Natural killer cell (primary cell): ENCODE data around the gene TYW1B. TPM values are rescaled to one million over a fixed set of nuclear protein-coding genes. Genes with fewer than 3 reads are reported as not detected.
"Not testable (repeated sequence)": the region's sequence is repeated elsewhere in the genome, so short reads cannot be mapped to it uniquely, and the experiment has no call there.

Experiments used
- ATAC-seq, 3 donors: fragments of 150-1000 bp in 2 of 3; fragments of 200-7000 bp in 1 of 3; cut with Tn5 transposase; 1 replicate in 1 of 3; 2 replicates in 2 of 3; pipeline ENCODE4 v1.10.0; 2021; ENCODE audit warnings: mild to moderate bottlenecking in 2 of 3, moderate library complexity in 2 of 3
- DNase-seq, 2 donors: peaks; one replicate each; pipeline versions ENCODE4 v3.0.0 to v3.0.0-alpha.2; 2013 to 2021; ENCODE audit warnings: mixed read lengths in 1 of 2
- H3K27ac ChIP-seq: one replicate; pipeline ENCODE4 v1.5.1; 2013; ENCODE audit warnings: mild to moderate bottlenecking, low read length
- H3K27me3 ChIP-seq: one replicate; pipeline ENCODE4 v1.6.1; 2013; ENCODE audit warnings: low read length; ENCODE audit not compliant: control insufficient read depth, insufficient read depth
- H3K36me3 ChIP-seq: one replicate; pipeline ENCODE4 v1.6.1; 2013; ENCODE audit warnings: low read length; ENCODE audit not compliant: control insufficient read depth, insufficient read depth
- H3K4me1 ChIP-seq: one replicate; pipeline ENCODE4 v1.6.1; 2013; ENCODE audit warnings: low read length; ENCODE audit not compliant: control insufficient read depth, insufficient read depth
- H3K4me3 ChIP-seq: one replicate; pipeline ENCODE4 v1.5.1; 2013; ENCODE audit warnings: low read length
- H3K9me3 ChIP-seq: one replicate; pipeline ENCODE4 v1.6.1; 2013; ENCODE audit warnings: low read length; ENCODE audit not compliant: control insufficient read depth, insufficient read depth
- H3K27ac Mint-ChIP-seq, 2 donors: one replicate each; pipeline ENCODE4 v1.8.0; 2022; ENCODE audit warnings: mild to moderate bottlenecking in 2 of 2, mixed read lengths in 2 of 2, moderate library complexity in 1 of 2
- H3K27me3 Mint-ChIP-seq, 2 donors: one replicate each; pipeline ENCODE4 v1.8.0; 2022; ENCODE audit warnings: low read depth in 2 of 2, mixed read lengths in 2 of 2
- H3K36me3 Mint-ChIP-seq: one replicate; pipeline ENCODE4 v1.8.0; 2022; ENCODE audit warnings: mixed read lengths
- H3K4me1 Mint-ChIP-seq, 2 donors: one replicate each; pipeline ENCODE4 v1.8.0; 2022; ENCODE audit warnings: mixed read lengths in 2 of 2
- H3K4me3 Mint-ChIP-seq: one replicate; pipeline ENCODE4 v1.8.0; 2022; ENCODE audit warnings: mild to moderate bottlenecking, moderate library complexity, mixed read lengths
- H3K9me3 Mint-ChIP-seq, 2 donors: one replicate each; pipeline ENCODE4 v1.8.0; 2022; ENCODE audit warnings: mixed read lengths in 2 of 2
- CTCF ChIP-seq: fragments of 200-600 bp; IDR thresholded peaks from one replicate; pipeline ENCODE4 v1.8.0; 2022; ENCODE audit warnings: antibody characterized with exemption
- WGBS: methylation state at CpG from one replicate; pipeline ENCODE4 v1.1.7; 2013; ENCODE audit warnings: missing lambda C conversion rate; ENCODE audit not compliant: insufficient coverage; 5-methylcytosine and 5-hydroxymethylcytosine counted together
- intact Hi-C: fragments of 100-400 bp; cut with micrococcal nuclease; formaldehyde crosslinking; loops from one replicate; pipeline ENCODE4 v1.14.2; 2022
- total RNA-seq, 4 donors: library from RNA; stranded (reverse); fragments of 120-200 nt in 1 of 4; gene quantifications; one replicate each; pipeline versions ENCODE4 v1.2.3 to v1.2.4, GENCODE V29; 2013 to 2022

The TYW1B gene
- total RNA-seq, 3 donors from 2014 or later (not counting 1 experiment from before 2014, with no cell fraction given) = 7.2 to 12.9 (median 7.9) TPM

- peaks cover 8% of the 10 kb centered on the region for H3K36me3 Mint-ChIP-seq
Observed at GRCh38 chr7:72577107-72577506, 250.9 kb downstream of the TYW1B start.

GRCh38 chr7:72561988-72562387 is 266.0 kb downstream of the TYW1B start:
- ATAC-seq, H3K27ac ChIP-seq, H3K4me1 ChIP-seq, H3K4me3 Mint-ChIP-seq, H3K27ac Mint-ChIP-seq, H3K27me3 ChIP-seq, DNase-seq, H3K4me1 Mint-ChIP-seq, H3K36me3 ChIP-seq, intact Hi-C loops, H3K27me3 Mint-ChIP-seq, H3K4me3 ChIP-seq: not testable (repeated sequence)
- WGBS = 90% methylated on average over 2 of the region's 3 CpGs
- Mint-ChIP-seq H3K9me3 (peaks cover 6 to 14% of the 10 kb centered on the region in 2 donors), H3K36me3 (peaks cover 12% of the 10 kb centered on the region)
- peaks cover 12% of the 10 kb centered on the region for H3K9me3 ChIP-seq

More at GRCh38 chr7:72577107-72577506, 250.9 kb downstream of the TYW1B start:
- H3K27me3 ChIP-seq = no peaks in the 10 kb centered on the region
- peak overlapping the region in 1 of 2 donors; percentile 48 for H3K27ac Mint-ChIP-seq
- intact Hi-C loops = no loop called here
- no peaks in the 10 kb centered on the region for H3K4me1 ChIP-seq
- no peak overlapping the region for H3K4me3 ChIP-seq
- no peak for TF ChIP-seq CTCF
- H3K4me1 Mint-ChIP-seq = no peaks in the 10 kb centered on the region
- no peaks in the 10 kb centered on the region for H3K9me3 Mint-ChIP-seq
- no peaks in the 10 kb centered on the region for H3K9me3 ChIP-seq
- no peak overlapping the region for H3K4me3 Mint-ChIP-seq
- ATAC-seq = no peak
- no peak for DNase-seq
- no peaks in the 10 kb centered on the region for H3K36me3 ChIP-seq
- no peak overlapping the region for H3K27ac ChIP-seq
- WGBS = no CpG with 5 or more reads among the region's 2 CpGs
- no peaks in the 10 kb centered on the region for H3K27me3 Mint-ChIP-seq

GRCh38 chr7:72559546-72559945 is 268.5 kb downstream of the TYW1B start:
- ATAC-seq, H3K27me3 Mint-ChIP-seq, intact Hi-C loops, H3K36me3 ChIP-seq, DNase-seq, H3K27ac ChIP-seq, H3K4me1 ChIP-seq, H3K27me3 ChIP-seq, H3K4me3 ChIP-seq, H3K4me1 Mint-ChIP-seq, H3K27ac Mint-ChIP-seq, H3K4me3 Mint-ChIP-seq: not testable (repeated sequence)
- peaks cover 12% of the 10 kb centered on the region for H3K36me3 Mint-ChIP-seq
- WGBS = 87% methylated on average over 3 of the region's 4 CpGs
- peaks cover 12% of the 10 kb centered on the region for H3K9me3 ChIP-seq
- peaks cover 6 to 10% of the 10 kb centered on the region in 2 donors for H3K9me3 Mint-ChIP-seq

GRCh38 chr7:72556733-72557132 is 271.3 kb downstream of the TYW1B start:
- H3K4me1 Mint-ChIP-seq, H3K27me3 ChIP-seq, H3K9me3 ChIP-seq, DNase-seq, H3K36me3 ChIP-seq, H3K27me3 Mint-ChIP-seq, H3K9me3 Mint-ChIP-seq, intact Hi-C loops, H3K27ac Mint-ChIP-seq, H3K27ac ChIP-seq, H3K4me3 Mint-ChIP-seq, H3K4me1 ChIP-seq, H3K4me3 ChIP-seq, ATAC-seq, H3K36me3 Mint-ChIP-seq: not testable (repeated sequence)
- WGBS = 66% methylated on average over 4 of the region's 4 CpGs

- H3K4me3 ChIP-seq, H3K9me3 ChIP-seq, H3K36me3 Mint-ChIP-seq, H3K4me3 Mint-ChIP-seq, H3K27ac Mint-ChIP-seq, H3K27ac ChIP-seq, H3K9me3 Mint-ChIP-seq, DNase-seq, H3K36me3 ChIP-seq, ATAC-seq, H3K4me1 ChIP-seq, H3K4me1 Mint-ChIP-seq, H3K27me3 Mint-ChIP-seq, intact Hi-C loops, H3K27me3 ChIP-seq: not testable (repeated sequence)
- WGBS = no CpG with 5 or more reads among the region's 6 CpGs
Observed at GRCh38 chr7:72555238-72555637, 272.8 kb downstream of the TYW1B start.

GRCh38 chr7:72554401-72554800 is 273.6 kb downstream of the TYW1B start:
- H3K27me3 ChIP-seq, DNase-seq, H3K4me1 Mint-ChIP-seq, H3K27ac Mint-ChIP-seq, H3K36me3 Mint-ChIP-seq, H3K4me1 ChIP-seq, H3K4me3 Mint-ChIP-seq, H3K27ac ChIP-seq, H3K27me3 Mint-ChIP-seq, intact Hi-C loops, H3K36me3 ChIP-seq, H3K4me3 ChIP-seq, H3K9me3 ChIP-seq, ATAC-seq, H3K9me3 Mint-ChIP-seq: not testable (repeated sequence)
- WGBS = 84% methylated on average over 3 of the region's 5 CpGs

GRCh38 chr7:72550454-72550853 is 277.5 kb downstream of the TYW1B start:
- ATAC-seq, H3K9me3 Mint-ChIP-seq, H3K27ac Mint-ChIP-seq, DNase-seq, H3K4me3 Mint-ChIP-seq, H3K27me3 Mint-ChIP-seq, H3K36me3 ChIP-seq, H3K36me3 Mint-ChIP-seq, intact Hi-C loops, H3K27me3 ChIP-seq, H3K27ac ChIP-seq, H3K4me3 ChIP-seq, H3K9me3 ChIP-seq, H3K4me1 ChIP-seq: not testable (repeated sequence)
- H3K4me1 Mint-ChIP-seq = peaks cover 7 to 16% of the 10 kb centered on the region in 2 donors
